GM23338 (cell line): ENCODE measurements around the gene TRIM67.
A peak's percentile ranks its signal among the peaks of the same experiment; 100 is the strongest.

Experiments
- CREB1 ChIP-seq: fragments of 250-450 bp; sonication (Bioruptor Pico); IDR thresholded peaks from 2 replicates; pipeline ENCODE4 v1.5.0; 2020; ENCODE audit warnings: low read depth, mild to moderate bottlenecking, moderate library complexity
- CTCF ChIP-seq, 2 experiments: fragments of 200-600 bp in 1 of 2; sonication (generic) in 1 of 2; conservative IDR thresholded peaks; 2 replicates each; pipeline versions ENCODE4 v1.5.1 to v1.6.1; 2016 to 2017; ENCODE audit warnings: antibody characterized with exemption in 2 of 2, low read depth in 2 of 2, mild to moderate bottlenecking in 2 of 2, moderate library complexity in 1 of 2
- ETS1 ChIP-seq: IDR thresholded peaks from 2 replicates; pipeline ENCODE4 v1.6.1; 2016; ENCODE audit warnings: antibody characterized with exemption
- EZH2 ChIP-seq: fragments of 200-600 bp; sonication (generic); IDR thresholded peaks from one replicate; pipeline ENCODE4 v1.8.0; 2017; ENCODE audit warnings: antibody characterized with exemption, mild to moderate bottlenecking, low read depth; ENCODE audit not compliant: unreplicated experiment
- EZH2phosphoT487 ChIP-seq: fragments of 200-600 bp; sonication (generic); IDR thresholded peaks from one replicate; pipeline ENCODE4 v1.8.1; 2018; ENCODE audit warnings: antibody characterized with exemption; ENCODE audit not compliant: unreplicated experiment
- JUNB ChIP-seq: IDR thresholded peaks from one replicate; pipeline ENCODE4 v1.6.1; 2016; ENCODE audit warnings: antibody characterized with exemption; ENCODE audit not compliant: unreplicated experiment
- NANOG ChIP-seq: IDR thresholded peaks from 2 replicates; pipeline ENCODE4 v1.6.1; 2016; ENCODE audit warnings: antibody characterized with exemption, borderline replicate concordance
- POLR2AphosphoS5 ChIP-seq: IDR thresholded peaks from 2 replicates; pipeline ENCODE4 v1.6.1; 2016; ENCODE audit warnings: antibody characterized with exemption, low read depth
- STAT1 ChIP-seq: IDR thresholded peaks from one replicate; pipeline ENCODE4 v1.6.1; 2016; ENCODE audit warnings: antibody characterized with exemption; ENCODE audit not compliant: unreplicated experiment
- ZNF114 ChIP-seq: fragments of 250-450 bp; sonication (Bioruptor Pico); IDR thresholded peaks from 2 replicates; pipeline ENCODE4 v1.5.0; 2020; ENCODE audit warnings: mild to moderate bottlenecking, moderate library complexity
- TF ChIP-seq, protein P1 (sequence below): IDR thresholded peaks from one replicate; pipeline ENCODE4 v1.6.1; 2018; ENCODE audit warnings: antibody characterized with exemption; ENCODE audit not compliant: unreplicated experiment

- no peak for TF ChIP-seq POLR2AphosphoS5
- TF ChIP-seq CTCF (conservative IDR thresholded peaks at IDR 0.05; ENCODE audit: low read depth in 2 of 2), result no peak
- TF ChIP-seq ETS1, result no peak
- no peak for TF ChIP-seq NANOG
- TF ChIP-seq EZH2, result peak; percentile 14
- no peak for TF ChIP-seq EZH2phosphoT487
- TF ChIP-seq ZNF114 (CRISPR knock-in tag), result no peak
- no peak for TF ChIP-seq STAT1
- no peak for TF ChIP-seq CREB1 (CRISPR knock-in tag)
- TF ChIP-seq, protein P1, sequence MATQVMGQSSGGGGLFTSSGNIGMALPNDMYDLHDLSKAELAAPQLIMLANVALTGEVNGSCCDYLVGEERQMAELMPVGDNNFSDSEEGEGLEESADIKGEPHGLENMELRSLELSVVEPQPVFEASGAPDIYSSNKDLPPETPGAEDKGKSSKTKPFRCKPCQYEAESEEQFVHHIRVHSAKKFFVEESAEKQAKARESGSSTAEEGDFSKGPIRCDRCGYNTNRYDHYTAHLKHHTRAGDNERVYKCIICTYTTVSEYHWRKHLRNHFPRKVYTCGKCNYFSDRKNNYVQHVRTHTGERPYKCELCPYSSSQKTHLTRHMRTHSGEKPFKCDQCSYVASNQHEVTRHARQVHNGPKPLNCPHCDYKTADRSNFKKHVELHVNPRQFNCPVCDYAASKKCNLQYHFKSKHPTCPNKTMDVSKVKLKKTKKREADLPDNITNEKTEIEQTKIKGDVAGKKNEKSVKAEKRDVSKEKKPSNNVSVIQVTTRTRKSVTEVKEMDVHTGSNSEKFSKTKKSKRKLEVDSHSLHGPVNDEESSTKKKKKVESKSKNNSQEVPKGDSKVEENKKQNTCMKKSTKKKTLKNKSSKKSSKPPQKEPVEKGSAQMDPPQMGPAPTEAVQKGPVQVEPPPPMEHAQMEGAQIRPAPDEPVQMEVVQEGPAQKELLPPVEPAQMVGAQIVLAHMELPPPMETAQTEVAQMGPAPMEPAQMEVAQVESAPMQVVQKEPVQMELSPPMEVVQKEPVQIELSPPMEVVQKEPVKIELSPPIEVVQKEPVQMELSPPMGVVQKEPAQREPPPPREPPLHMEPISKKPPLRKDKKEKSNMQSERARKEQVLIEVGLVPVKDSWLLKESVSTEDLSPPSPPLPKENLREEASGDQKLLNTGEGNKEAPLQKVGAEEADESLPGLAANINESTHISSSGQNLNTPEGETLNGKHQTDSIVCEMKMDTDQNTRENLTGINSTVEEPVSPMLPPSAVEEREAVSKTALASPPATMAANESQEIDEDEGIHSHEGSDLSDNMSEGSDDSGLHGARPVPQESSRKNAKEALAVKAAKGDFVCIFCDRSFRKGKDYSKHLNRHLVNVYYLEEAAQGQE, result no peak
- no peak for TF ChIP-seq JUNB
These were observed at the start of gene TRIM67 for GRCh38 chr1:231161667-231162296.
